Measurements from ENCODE around the gene BRMS1. TPM values are rescaled to one million over a fixed set of nuclear protein-coding genes. Genes with fewer than 3 reads are reported as not detected.

The BRMS1 gene
- total RNA-seq, 1 experiment from 2014 or later = 80.5 TPM

DNA sequence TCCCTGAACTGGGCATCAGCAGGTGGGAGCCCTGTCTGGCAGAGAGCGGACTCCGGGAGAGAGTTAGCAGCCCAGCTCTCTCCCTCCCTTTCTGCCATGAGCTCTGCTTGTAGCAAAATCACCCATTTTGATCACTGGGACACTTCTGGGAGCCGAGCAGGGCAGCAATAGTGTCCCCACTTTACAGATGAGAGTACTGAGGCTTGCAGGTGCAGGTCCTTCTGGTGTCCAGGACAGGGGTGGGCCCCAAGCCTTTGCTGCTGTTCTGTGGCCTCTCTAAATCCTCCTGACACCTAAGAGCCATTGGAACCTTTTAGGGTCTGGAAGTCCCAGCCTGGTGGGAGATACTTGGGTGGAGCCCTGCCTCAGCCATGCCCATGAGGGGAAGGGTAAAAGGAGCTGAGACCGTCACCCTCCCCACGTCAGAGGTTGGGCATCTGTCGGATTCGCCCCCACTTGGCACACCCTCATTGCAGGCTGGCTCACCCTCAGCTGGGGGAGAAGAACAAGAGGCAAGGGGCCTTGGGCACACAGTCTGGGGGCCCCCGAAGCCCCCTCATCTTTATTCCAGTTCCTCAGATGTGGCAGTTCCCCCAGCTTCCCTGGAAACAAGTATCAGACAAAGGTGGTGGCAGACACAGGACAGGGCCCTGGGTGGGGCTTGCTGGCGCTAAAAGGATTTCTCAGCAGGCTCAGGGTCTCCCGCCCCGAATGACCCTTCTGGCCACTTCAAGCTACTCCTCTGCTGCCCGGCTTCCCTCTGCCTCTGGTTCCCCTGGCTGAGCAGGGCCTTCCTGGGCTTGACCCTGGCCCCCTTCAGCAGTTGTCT, 13.1 kb downstream of the BRMS1 start:
- H3K27me3 ChIP-seq (ENCODE audit: control insufficient read depth, insufficient read depth, low read length) = no peaks in the 10 kb centered on the region

DNA sequence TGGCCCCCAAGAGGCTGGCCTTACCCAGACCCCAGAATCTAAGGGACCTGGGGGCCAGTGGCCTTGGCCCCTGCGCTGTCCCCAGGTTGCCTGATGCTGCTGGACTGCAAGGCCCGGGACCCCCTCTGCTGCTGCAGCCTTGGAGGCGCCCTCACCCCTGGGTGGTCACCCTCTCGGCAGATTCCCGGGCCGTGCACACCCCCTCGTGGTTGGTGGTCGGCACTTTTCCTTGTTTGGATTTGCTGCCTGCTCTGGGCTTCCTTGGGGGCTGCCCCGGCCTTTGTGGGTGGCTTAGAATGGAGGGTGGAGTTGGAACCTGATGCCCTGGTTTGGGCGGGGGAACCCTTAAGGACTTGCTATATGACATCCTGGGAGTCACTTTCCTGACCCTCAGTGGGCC, 14.0 kb downstream of the BRMS1 start:
- DNase-seq (ENCODE audit: low read depth, low spot score) (no peak), ATAC-seq (no peak)
- BruUV-seq (replicated peaks) = no TSS peak
- no peak overlapping the region for H3K4me3 ChIP-seq (ENCODE audit: low read depth in 2 of 2, low read length in 2 of 2)
- no peaks in the 10 kb centered on the region for H3K27me3 ChIP-seq (ENCODE audit: control insufficient read depth, insufficient read depth, low read length)
- POLR2A ChIA-PET = no interaction called here
- CTCF ChIA-PET = interaction anchor here (1.6 kb wide), 1 partner anchor 19 kb away, joined by 6 read pairs; no protein-coding TSS in a partner anchor
- TF ChIP-seq POLR2AphosphoS5 (IDR thresholded peaks at IDR 0.05; ENCODE audit: low read depth, low read length) = no peak
- TF ChIP-seq, protein P1, sequence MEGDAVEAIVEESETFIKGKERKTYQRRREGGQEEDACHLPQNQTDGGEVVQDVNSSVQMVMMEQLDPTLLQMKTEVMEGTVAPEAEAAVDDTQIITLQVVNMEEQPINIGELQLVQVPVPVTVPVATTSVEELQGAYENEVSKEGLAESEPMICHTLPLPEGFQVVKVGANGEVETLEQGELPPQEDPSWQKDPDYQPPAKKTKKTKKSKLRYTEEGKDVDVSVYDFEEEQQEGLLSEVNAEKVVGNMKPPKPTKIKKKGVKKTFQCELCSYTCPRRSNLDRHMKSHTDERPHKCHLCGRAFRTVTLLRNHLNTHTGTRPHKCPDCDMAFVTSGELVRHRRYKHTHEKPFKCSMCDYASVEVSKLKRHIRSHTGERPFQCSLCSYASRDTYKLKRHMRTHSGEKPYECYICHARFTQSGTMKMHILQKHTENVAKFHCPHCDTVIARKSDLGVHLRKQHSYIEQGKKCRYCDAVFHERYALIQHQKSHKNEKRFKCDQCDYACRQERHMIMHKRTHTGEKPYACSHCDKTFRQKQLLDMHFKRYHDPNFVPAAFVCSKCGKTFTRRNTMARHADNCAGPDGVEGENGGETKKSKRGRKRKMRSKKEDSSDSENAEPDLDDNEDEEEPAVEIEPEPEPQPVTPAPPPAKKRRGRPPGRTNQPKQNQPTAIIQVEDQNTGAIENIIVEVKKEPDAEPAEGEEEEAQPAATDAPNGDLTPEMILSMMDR (IDR thresholded peaks at IDR 0.05) = no peak
- TF ChIP-seq, protein P2, sequence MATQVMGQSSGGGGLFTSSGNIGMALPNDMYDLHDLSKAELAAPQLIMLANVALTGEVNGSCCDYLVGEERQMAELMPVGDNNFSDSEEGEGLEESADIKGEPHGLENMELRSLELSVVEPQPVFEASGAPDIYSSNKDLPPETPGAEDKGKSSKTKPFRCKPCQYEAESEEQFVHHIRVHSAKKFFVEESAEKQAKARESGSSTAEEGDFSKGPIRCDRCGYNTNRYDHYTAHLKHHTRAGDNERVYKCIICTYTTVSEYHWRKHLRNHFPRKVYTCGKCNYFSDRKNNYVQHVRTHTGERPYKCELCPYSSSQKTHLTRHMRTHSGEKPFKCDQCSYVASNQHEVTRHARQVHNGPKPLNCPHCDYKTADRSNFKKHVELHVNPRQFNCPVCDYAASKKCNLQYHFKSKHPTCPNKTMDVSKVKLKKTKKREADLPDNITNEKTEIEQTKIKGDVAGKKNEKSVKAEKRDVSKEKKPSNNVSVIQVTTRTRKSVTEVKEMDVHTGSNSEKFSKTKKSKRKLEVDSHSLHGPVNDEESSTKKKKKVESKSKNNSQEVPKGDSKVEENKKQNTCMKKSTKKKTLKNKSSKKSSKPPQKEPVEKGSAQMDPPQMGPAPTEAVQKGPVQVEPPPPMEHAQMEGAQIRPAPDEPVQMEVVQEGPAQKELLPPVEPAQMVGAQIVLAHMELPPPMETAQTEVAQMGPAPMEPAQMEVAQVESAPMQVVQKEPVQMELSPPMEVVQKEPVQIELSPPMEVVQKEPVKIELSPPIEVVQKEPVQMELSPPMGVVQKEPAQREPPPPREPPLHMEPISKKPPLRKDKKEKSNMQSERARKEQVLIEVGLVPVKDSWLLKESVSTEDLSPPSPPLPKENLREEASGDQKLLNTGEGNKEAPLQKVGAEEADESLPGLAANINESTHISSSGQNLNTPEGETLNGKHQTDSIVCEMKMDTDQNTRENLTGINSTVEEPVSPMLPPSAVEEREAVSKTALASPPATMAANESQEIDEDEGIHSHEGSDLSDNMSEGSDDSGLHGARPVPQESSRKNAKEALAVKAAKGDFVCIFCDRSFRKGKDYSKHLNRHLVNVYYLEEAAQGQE (IDR thresholded peaks at IDR 0.05; ENCODE audit: insufficient read depth in 1 of 2, low read depth in 2 of 2, low read length in 1 of 2) = no peak
- no peaks in the 10 kb centered on the region for H3K36me3 ChIP-seq (ENCODE audit: control insufficient read depth, insufficient read depth, low read length)
- peaks cover 28% of the 10 kb centered on the region for H3K4me1 ChIP-seq (ENCODE audit: control insufficient read depth, insufficient read depth, low read length)
- intact Hi-C loops (cut with micrococcal nuclease; ENCODE audit: unreplicated experiment) = no loop called here
- H3K27ac ChIP-seq (ENCODE audit: low read length) = no peak overlapping the region
- in situ Hi-C loops (cut with HindIII; ENCODE audit: low pct_unique_long_range_greater_than_20kb, low sequenced_read_pairs) = no loop called here
- no peaks in the 10 kb centered on the region for H3K9me3 ChIP-seq (ENCODE audit: control insufficient read depth, insufficient read depth, low read depth, low read length)

More for the DNA sequence above, 13.1 kb downstream of the BRMS1 start:
- ChIA-PET POLR2A (no interaction called here), CTCF (interaction anchor here (1.6 kb wide), 1 partner anchor 20 kb away, joined by 6 read pairs; no protein-coding TSS in a partner anchor)
- H3K9me3 ChIP-seq (ENCODE audit: control insufficient read depth, insufficient read depth, low read depth, low read length) = no peaks in the 10 kb centered on the region
- no peak for TF ChIP-seq TCF7L2 (IDR thresholded peaks at IDR 0.05; ENCODE audit: low read depth, low read length)
- no peak for TF ChIP-seq POLR2AphosphoS5 (IDR thresholded peaks at IDR 0.05; ENCODE audit: low read depth, low read length)
- no peak for TF ChIP-seq SIN3A (IDR thresholded peaks at IDR 0.05; ENCODE audit: borderline replicate concordance, insufficient read depth, low read depth, low read length)
- TF ChIP-seq, protein P1 (IDR thresholded peaks at IDR 0.05) = no peak
- H3K36me3 ChIP-seq (ENCODE audit: control insufficient read depth, insufficient read depth, low read length) = no peaks in the 10 kb centered on the region
- H3K4me1 ChIP-seq (ENCODE audit: control insufficient read depth, insufficient read depth, low read length) = peaks cover 27% of the 10 kb centered on the region
- no peak for ATAC-seq
- H3K4me3 ChIP-seq (ENCODE audit: low read depth in 2 of 2, low read length in 2 of 2) = no peak overlapping the region
- intact Hi-C loops (cut with micrococcal nuclease; ENCODE audit: unreplicated experiment) = no loop called here
- no peak for DNase-seq (ENCODE audit: low read depth, low spot score)
- no TSS peak for BruUV-seq (replicated peaks)
- in situ Hi-C loops (cut with HindIII; ENCODE audit: low pct_unique_long_range_greater_than_20kb, low sequenced_read_pairs) = no loop called here
- H3K27ac ChIP-seq (ENCODE audit: low read length) = no peak overlapping the region
